C4-2B (cell line): ENCODE results near the gene CIB4.

Source experiments
- ZFX ChIP-seq: fragments of 450-650 bp; IDR thresholded peaks from 2 replicates; pipeline ENCODE4 v1.6.1; 2017
- TF ChIP-seq, protein P1 (sequence below): fragments of 450-650 bp; conservative IDR thresholded peaks from 2 replicates; pipeline ENCODE4 v1.5.1; 2017; ENCODE audit warnings: mild to moderate bottlenecking

- TF ChIP-seq, protein P1, sequence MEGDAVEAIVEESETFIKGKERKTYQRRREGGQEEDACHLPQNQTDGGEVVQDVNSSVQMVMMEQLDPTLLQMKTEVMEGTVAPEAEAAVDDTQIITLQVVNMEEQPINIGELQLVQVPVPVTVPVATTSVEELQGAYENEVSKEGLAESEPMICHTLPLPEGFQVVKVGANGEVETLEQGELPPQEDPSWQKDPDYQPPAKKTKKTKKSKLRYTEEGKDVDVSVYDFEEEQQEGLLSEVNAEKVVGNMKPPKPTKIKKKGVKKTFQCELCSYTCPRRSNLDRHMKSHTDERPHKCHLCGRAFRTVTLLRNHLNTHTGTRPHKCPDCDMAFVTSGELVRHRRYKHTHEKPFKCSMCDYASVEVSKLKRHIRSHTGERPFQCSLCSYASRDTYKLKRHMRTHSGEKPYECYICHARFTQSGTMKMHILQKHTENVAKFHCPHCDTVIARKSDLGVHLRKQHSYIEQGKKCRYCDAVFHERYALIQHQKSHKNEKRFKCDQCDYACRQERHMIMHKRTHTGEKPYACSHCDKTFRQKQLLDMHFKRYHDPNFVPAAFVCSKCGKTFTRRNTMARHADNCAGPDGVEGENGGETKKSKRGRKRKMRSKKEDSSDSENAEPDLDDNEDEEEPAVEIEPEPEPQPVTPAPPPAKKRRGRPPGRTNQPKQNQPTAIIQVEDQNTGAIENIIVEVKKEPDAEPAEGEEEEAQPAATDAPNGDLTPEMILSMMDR, result no peak
- no peak for TF ChIP-seq ZFX
These were observed 14.5 kb upstream of the CIB4 start for GRCh38 chr2:26655611-26656195.
